ENCODE results near the gene KIAA1217. TPM values are rescaled to one million over a fixed set of nuclear protein-coding genes. Genes with fewer than 3 reads are reported as not detected.
A peak's percentile ranks its signal among the peaks of the same experiment; 100 is the strongest.

The KIAA1217 gene
- total RNA-seq, 1 experiment from 2014 or later = 48.3 TPM

- Mint-ChIP-seq H3K36me3 (ENCODE audit: insufficient read depth, unreplicated experiment) (peaks cover 6% of the 10 kb centered on the region), H3K4me1 (ENCODE audit: insufficient read depth, unreplicated experiment) (peaks cover 42% of the 10 kb centered on the region), H3K9me3 (ENCODE audit: unreplicated experiment) (no peaks in the 10 kb centered on the region), H3K27me3 (ENCODE audit: insufficient read depth, unreplicated experiment) (no peaks in the 10 kb centered on the region), H3K27ac (ENCODE audit: low read depth, unreplicated experiment) (peak overlapping the region; percentile 97), H3K4me3 (ENCODE audit: unreplicated experiment) (peak overlapping the region; percentile 84)
- intact Hi-C loops (cut with micrococcal nuclease) = loop anchor here (1.0 to 10.0 kb wide), 6 partner anchors 36 to 816 kb away; no protein-coding TSS in a partner anchor
- ChIA-PET POLR2A (interaction anchor here (0.7 to 4.4 kb wide), 8 partner anchors 8 to 160 kb away, joined by 3 to 35 read pairs (median 5); partner anchors contain the start of gene KIAA1217), CTCF (interaction anchor here (0.6 to 1.3 kb wide), 2 partner anchors 48 to 63 kb away, joined by 3 to 5 read pairs; no protein-coding TSS in a partner anchor)
- no peak for TF ChIP-seq CTCF (IDR thresholded peaks at IDR 0.05; ENCODE audit: unreplicated experiment)
- DNase-seq (ENCODE audit: unreplicated experiment) = no peak
- no TSS peak for BruUV-seq (replicated peaks)
These were observed 47.7 kb downstream of the KIAA1217 start for GRCh38 chr10:24256619-24257107.

- BruUV-seq (replicated peaks) = no TSS peak
- ChIA-PET POLR2A (interaction anchor here (0.9 to 4.4 kb wide), 5 partner anchors 9 to 159 kb away, joined by 3 to 35 read pairs (median 4); no protein-coding TSS in a partner anchor), CTCF (interaction anchor here (0.6 to 1.3 kb wide), 3 partner anchors 47 to 191 kb away, joined by 3 to 5 read pairs (median 4); no protein-coding TSS in a partner anchor)
- H3K4me1 Mint-ChIP-seq (ENCODE audit: insufficient read depth, unreplicated experiment) = peaks cover 39% of the 10 kb centered on the region
- DNase-seq (ENCODE audit: unreplicated experiment) = no peak
- H3K4me3 Mint-ChIP-seq (ENCODE audit: unreplicated experiment) = peak overlapping the region; percentile 84
- peak overlapping the region; percentile 97 for H3K27ac Mint-ChIP-seq (ENCODE audit: low read depth, unreplicated experiment)
- no peaks in the 10 kb centered on the region for H3K27me3 Mint-ChIP-seq (ENCODE audit: insufficient read depth, unreplicated experiment)
- peaks cover 6% of the 10 kb centered on the region for H3K36me3 Mint-ChIP-seq (ENCODE audit: insufficient read depth, unreplicated experiment)
- no peak for TF ChIP-seq CTCF (IDR thresholded peaks at IDR 0.05; ENCODE audit: unreplicated experiment)
- no peaks in the 10 kb centered on the region for H3K9me3 Mint-ChIP-seq (ENCODE audit: unreplicated experiment)
- intact Hi-C loops (cut with micrococcal nuclease) = loop anchor here (5.0 to 10.0 kb wide), 4 partner anchors 35 to 815 kb away; no protein-coding TSS in a partner anchor
These were observed 48.6 kb downstream of the KIAA1217 start for GRCh38 chr10:24257588-24257987.

- intact Hi-C loops (cut with micrococcal nuclease) = loop anchor here (5.0 to 10.0 kb wide), 4 partner anchors 33 to 813 kb away; no protein-coding TSS in a partner anchor
- Mint-ChIP-seq H3K4me1 (ENCODE audit: insufficient read depth, unreplicated experiment) (peaks cover 38% of the 10 kb centered on the region), H3K9me3 (ENCODE audit: unreplicated experiment) (no peaks in the 10 kb centered on the region), H3K36me3 (ENCODE audit: insufficient read depth, unreplicated experiment) (peaks cover 13% of the 10 kb centered on the region), H3K27ac (ENCODE audit: low read depth, unreplicated experiment) (no peak overlapping the region), H3K4me3 (ENCODE audit: unreplicated experiment) (peak overlapping the region; percentile 46), H3K27me3 (ENCODE audit: insufficient read depth, unreplicated experiment) (no peaks in the 10 kb centered on the region)
- no peak for TF ChIP-seq CTCF (IDR thresholded peaks at IDR 0.05; ENCODE audit: unreplicated experiment)
- no TSS peak for BruUV-seq (replicated peaks)
- DNase-seq (ENCODE audit: unreplicated experiment) = peak; percentile 65
- CTCF ChIA-PET = interaction anchor here (0.7 to 1.2 kb wide), 4 partner anchors 8 to 123 kb away, joined by 3 to 4 read pairs (median 3); no protein-coding TSS in a partner anchor
- POLR2A ChIA-PET = interaction anchor here (0.6 to 1.5 kb wide), 6 partner anchors 20 to 1163 kb away, joined by 3 to 7 read pairs (median 5); no protein-coding TSS in a partner anchor
These were observed 50.6 kb downstream of the KIAA1217 start for GRCh38 chr10:24259365-24260130.

- Mint-ChIP-seq H3K9me3 (ENCODE audit: unreplicated experiment) (no peaks in the 10 kb centered on the region), H3K36me3 (ENCODE audit: insufficient read depth, unreplicated experiment) (peaks cover 15% of the 10 kb centered on the region), H3K4me3 (ENCODE audit: unreplicated experiment) (no peak overlapping the region), H3K27ac (ENCODE audit: low read depth, unreplicated experiment) (no peak overlapping the region), H3K4me1 (ENCODE audit: insufficient read depth, unreplicated experiment) (peaks cover 38% of the 10 kb centered on the region), H3K27me3 (ENCODE audit: insufficient read depth, unreplicated experiment) (no peaks in the 10 kb centered on the region)
- BruUV-seq (replicated peaks) = no TSS peak
- intact Hi-C loops (cut with micrococcal nuclease) = no loop called here
- DNase-seq (ENCODE audit: unreplicated experiment) = no peak
- TF ChIP-seq CTCF (IDR thresholded peaks at IDR 0.05; ENCODE audit: unreplicated experiment) = no peak
- ChIA-PET POLR2A (interaction anchor here (0.8 kb wide), 1 partner anchor 204 kb away, joined by 3 read pairs; no protein-coding TSS in a partner anchor), CTCF (interaction anchor here (0.6 to 1.5 kb wide), 5 partner anchors 13 to 267 kb away, joined by 3 to 4 read pairs (median 3); no protein-coding TSS in a partner anchor)
These were observed 52.7 kb downstream of the KIAA1217 start for GRCh38 chr10:24261627-24262026.
